Panc1 (cell line): ENCODE data around the gene USP40. TPM values are rescaled to one million over a fixed set of nuclear protein-coding genes. Genes with fewer than 3 reads are reported as not detected.

Source experiments
- ATAC-seq: fragments of 200-7000 bp; cut with Tn5 transposase; 2 replicates; pipeline ENCODE4 v1.9.1; 2020; ENCODE audit warnings: mild to moderate bottlenecking, moderate library complexity
- BruUV-seq: library from RNA; stranded (reverse); fragments of 400-500 nt; replicated peaks from 2 replicates; lab custom pipeline; 2021; lab: Mats Ljungman, UMichigan
- CTCF ChIA-PET: fragments of 300-600 bp; sonication (Branson Sonifier 250); formaldehyde crosslinking; loops from one replicate; lab custom pipeline; 2022; ENCODE audit warnings: antibody characterized with exemption; lab: Charles Lee
- POLR2A ChIA-PET: fragments of 300-600 bp; sonication (Branson Sonifier 250); formaldehyde crosslinking; loops from one replicate; lab custom pipeline; 2022; ENCODE audit warnings: antibody characterized with exemption; lab: Charles Lee
- DNase-seq: peaks from one replicate; pipeline ENCODE4 v3.0.0-alpha.2; 2010; ENCODE audit warnings: low read depth, low spot score
- H3K27ac ChIP-seq: 2 replicates; pipeline ENCODE4 v1.5.1; 2011; ENCODE audit warnings: mild to moderate bottlenecking, low read length, inconsistent platforms
- H3K27me3 ChIP-seq: fragments of 200-500 bp; sonication (Bioruptor generic); 2 replicates; pipeline ENCODE4 v1.6.0; 2014; ENCODE audit warnings: low read length, inconsistent platforms; ENCODE audit not compliant: control insufficient read depth, insufficient read depth
- H3K36me3 ChIP-seq: fragments of 200-500 bp; sonication (Bioruptor generic); 2 replicates; pipeline ENCODE4 v1.5.1; 2014; ENCODE audit warnings: inconsistent platforms, mild to moderate bottlenecking, low read length, moderate library complexity; ENCODE audit not compliant: control insufficient read depth, insufficient read depth
- H3K4me1 ChIP-seq: 2 replicates; pipeline ENCODE4 v1.5.1; 2011; ENCODE audit warnings: inconsistent platforms, mild to moderate bottlenecking, low read length, moderate library complexity; ENCODE audit not compliant: control insufficient read depth, insufficient read depth
- H3K4me3 ChIP-seq, 2 experiments: 2 replicates each; pipeline ENCODE4 v1.5.1; 2011 to 2012; ENCODE audit warnings: low read depth in 2 of 2, low read length in 2 of 2, mild to moderate bottlenecking in 2 of 2, inconsistent platforms in 1 of 2, moderate library complexity in 1 of 2
- H3K9me3 ChIP-seq: fragments of 200-500 bp; sonication (Bioruptor generic); 2 replicates; pipeline ENCODE4 v1.5.1; 2014; ENCODE audit warnings: low read depth, mild to moderate bottlenecking, inconsistent platforms, low read length, moderate library complexity; ENCODE audit not compliant: control insufficient read depth, insufficient read depth
- POLR2AphosphoS5 ChIP-seq: IDR thresholded peaks from 2 replicates; pipeline ENCODE4 v1.6.1; 2012; ENCODE audit warnings: mild to moderate bottlenecking, low read depth, low read length, moderate library complexity
- SIN3A ChIP-seq: IDR thresholded peaks from 2 replicates; pipeline ENCODE4 v1.6.1; 2012; ENCODE audit warnings: low read depth, mild to moderate bottlenecking, low read length, moderate library complexity, borderline replicate concordance; ENCODE audit not compliant: insufficient read depth
- TCF7L2 ChIP-seq: IDR thresholded peaks from 2 replicates; pipeline ENCODE4 v1.6.1; 2011; ENCODE audit warnings: mild to moderate bottlenecking, low read depth, low read length, inconsistent platforms
- in situ Hi-C: cut with HindIII; loops from 2 replicates; pipeline ENCODE4 v1.10.0; 2016; ENCODE audit warnings: low sequenced_read_pairs, low pct_unique_long_range_greater_than_20kb
- intact Hi-C: fragments of 100-400 bp; cut with micrococcal nuclease; formaldehyde crosslinking; loops from one replicate; pipeline ENCODE4 v1.10.0; 2022; ENCODE audit not compliant: unreplicated experiment
- total RNA-seq: library from RNA; stranded (reverse); gene quantifications from one replicate; pipeline ENCODE4 v1.2.1, GENCODE V29; 2021; ENCODE audit not compliant: unreplicated experiment
- TF ChIP-seq, protein P1 (sequence below): fragments of 450-650 bp; IDR thresholded peaks from 2 replicates; pipeline ENCODE4 v1.5.1; 2017; ENCODE audit warnings: mild to moderate bottlenecking
- TF ChIP-seq, protein P2 (sequence below), 2 experiments: IDR thresholded peaks; 2 replicates each; pipeline ENCODE4 v1.6.1; 2011 to 2012; ENCODE audit warnings: low read depth in 2 of 2, control low read depth in 1 of 2, low read length in 1 of 2, mild to moderate bottlenecking in 1 of 2, moderate library complexity in 1 of 2; ENCODE audit not compliant: insufficient read depth in 1 of 2

Gene USP40
- total RNA-seq, 1 experiment from 2014 or later, result 26.6 TPM

DNA sequence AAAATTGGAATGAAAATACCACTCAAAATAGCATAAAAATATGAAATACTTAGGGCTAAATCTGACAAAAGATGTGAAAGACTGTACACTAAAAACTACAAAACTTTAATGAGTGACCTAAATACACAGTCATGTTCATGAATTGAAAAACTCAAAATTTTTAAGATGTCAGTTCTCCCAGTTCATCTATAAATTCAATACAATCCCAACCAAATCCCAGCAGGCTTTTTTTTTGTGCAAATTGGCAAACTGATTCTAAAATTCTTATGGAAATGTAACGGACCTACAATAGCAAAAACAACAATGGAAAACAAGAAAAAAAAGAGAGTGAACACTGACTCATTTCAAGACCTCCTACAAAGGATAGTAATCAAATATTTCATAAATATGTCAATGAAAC is 4.4 kb upstream of the USP40 start:
- BruUV-seq, result no TSS peak
- POLR2A ChIA-PET, result interaction anchor here (0.6 kb wide), 1 partner anchor 216 kb away, joined by 3 read pairs; no protein-coding TSS in a partner anchor

DNA sequence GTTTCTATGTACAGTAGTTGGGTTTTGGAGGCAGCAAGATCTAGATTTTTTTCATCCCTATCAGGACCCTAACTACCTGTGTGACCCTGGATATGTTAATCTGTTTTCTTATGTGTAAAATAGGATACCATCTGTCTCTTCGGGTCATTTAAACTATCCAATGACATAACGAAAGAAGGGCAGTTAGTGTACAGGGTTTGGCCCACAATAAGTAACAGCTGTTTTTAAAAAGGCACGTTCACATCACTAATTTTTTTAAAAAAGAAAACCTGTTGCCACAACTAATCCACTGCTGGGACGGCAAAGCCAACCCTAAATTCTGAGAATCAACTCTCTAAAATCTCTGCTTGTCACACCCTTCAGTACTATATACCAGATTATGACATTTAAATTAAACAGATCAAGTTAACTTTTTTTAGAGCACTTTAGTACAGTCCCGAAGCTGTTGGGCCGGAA is 869 bp downstream of the USP40 start:
- H3K27me3 ChIP-seq, result no peaks in the 10 kb centered on the region
- in situ Hi-C loops, result no loop called here
- TF ChIP-seq TCF7L2 (no peak), POLR2AphosphoS5 (no peak), SIN3A (no peak)
- TF ChIP-seq, protein P1, sequence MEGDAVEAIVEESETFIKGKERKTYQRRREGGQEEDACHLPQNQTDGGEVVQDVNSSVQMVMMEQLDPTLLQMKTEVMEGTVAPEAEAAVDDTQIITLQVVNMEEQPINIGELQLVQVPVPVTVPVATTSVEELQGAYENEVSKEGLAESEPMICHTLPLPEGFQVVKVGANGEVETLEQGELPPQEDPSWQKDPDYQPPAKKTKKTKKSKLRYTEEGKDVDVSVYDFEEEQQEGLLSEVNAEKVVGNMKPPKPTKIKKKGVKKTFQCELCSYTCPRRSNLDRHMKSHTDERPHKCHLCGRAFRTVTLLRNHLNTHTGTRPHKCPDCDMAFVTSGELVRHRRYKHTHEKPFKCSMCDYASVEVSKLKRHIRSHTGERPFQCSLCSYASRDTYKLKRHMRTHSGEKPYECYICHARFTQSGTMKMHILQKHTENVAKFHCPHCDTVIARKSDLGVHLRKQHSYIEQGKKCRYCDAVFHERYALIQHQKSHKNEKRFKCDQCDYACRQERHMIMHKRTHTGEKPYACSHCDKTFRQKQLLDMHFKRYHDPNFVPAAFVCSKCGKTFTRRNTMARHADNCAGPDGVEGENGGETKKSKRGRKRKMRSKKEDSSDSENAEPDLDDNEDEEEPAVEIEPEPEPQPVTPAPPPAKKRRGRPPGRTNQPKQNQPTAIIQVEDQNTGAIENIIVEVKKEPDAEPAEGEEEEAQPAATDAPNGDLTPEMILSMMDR, result no peak
- TF ChIP-seq, protein P2, sequence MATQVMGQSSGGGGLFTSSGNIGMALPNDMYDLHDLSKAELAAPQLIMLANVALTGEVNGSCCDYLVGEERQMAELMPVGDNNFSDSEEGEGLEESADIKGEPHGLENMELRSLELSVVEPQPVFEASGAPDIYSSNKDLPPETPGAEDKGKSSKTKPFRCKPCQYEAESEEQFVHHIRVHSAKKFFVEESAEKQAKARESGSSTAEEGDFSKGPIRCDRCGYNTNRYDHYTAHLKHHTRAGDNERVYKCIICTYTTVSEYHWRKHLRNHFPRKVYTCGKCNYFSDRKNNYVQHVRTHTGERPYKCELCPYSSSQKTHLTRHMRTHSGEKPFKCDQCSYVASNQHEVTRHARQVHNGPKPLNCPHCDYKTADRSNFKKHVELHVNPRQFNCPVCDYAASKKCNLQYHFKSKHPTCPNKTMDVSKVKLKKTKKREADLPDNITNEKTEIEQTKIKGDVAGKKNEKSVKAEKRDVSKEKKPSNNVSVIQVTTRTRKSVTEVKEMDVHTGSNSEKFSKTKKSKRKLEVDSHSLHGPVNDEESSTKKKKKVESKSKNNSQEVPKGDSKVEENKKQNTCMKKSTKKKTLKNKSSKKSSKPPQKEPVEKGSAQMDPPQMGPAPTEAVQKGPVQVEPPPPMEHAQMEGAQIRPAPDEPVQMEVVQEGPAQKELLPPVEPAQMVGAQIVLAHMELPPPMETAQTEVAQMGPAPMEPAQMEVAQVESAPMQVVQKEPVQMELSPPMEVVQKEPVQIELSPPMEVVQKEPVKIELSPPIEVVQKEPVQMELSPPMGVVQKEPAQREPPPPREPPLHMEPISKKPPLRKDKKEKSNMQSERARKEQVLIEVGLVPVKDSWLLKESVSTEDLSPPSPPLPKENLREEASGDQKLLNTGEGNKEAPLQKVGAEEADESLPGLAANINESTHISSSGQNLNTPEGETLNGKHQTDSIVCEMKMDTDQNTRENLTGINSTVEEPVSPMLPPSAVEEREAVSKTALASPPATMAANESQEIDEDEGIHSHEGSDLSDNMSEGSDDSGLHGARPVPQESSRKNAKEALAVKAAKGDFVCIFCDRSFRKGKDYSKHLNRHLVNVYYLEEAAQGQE (IDR thresholded peaks at IDR 0.05; ENCODE audit: insufficient read depth in 1 of 2, low read depth in 2 of 2, low read length in 1 of 2), result no peak
- no TSS peak for BruUV-seq
- H3K4me1 ChIP-seq, result peaks cover 8% of the 10 kb centered on the region
- DNase-seq (peak; percentile 10), ATAC-seq (no peak)
- H3K9me3 ChIP-seq, result no peaks in the 10 kb centered on the region
- H3K27ac ChIP-seq, result peak overlapping the region; percentile 99
- peaks cover 5% of the 10 kb centered on the region; the same call in 1 of the 2 replicates for H3K36me3 ChIP-seq
- intact Hi-C loops, result no loop called here
- H3K4me3 ChIP-seq, result peak overlapping the region; percentile 89 to 93
- CTCF ChIA-PET, result no interaction called here
- POLR2A ChIA-PET, result no interaction called here

More for the DNA sequence above, 4.4 kb upstream of the USP40 start:
- DNase-seq (no peak), ATAC-seq (no peak)
- Histone ChIP-seq H3K27ac (no peak overlapping the region), H3K36me3 (peaks cover 3% of the 10 kb centered on the region; the same call in 1 of the 2 replicates), H3K27me3 (no peaks in the 10 kb centered on the region), H3K4me3 (no peak overlapping the region), H3K9me3 (no peaks in the 10 kb centered on the region), H3K4me1 (no peaks in the 10 kb centered on the region)
- CTCF ChIA-PET, result interaction anchor here (0.7 kb wide), 1 partner anchor 519 kb away, joined by 5 read pairs; no protein-coding TSS in a partner anchor
- TF ChIP-seq SIN3A, result no peak
- TF ChIP-seq TCF7L2, result no peak
- TF ChIP-seq, protein P1, result no peak
- TF ChIP-seq POLR2AphosphoS5, result no peak
- TF ChIP-seq, protein P2 (IDR thresholded peaks at IDR 0.05; ENCODE audit: insufficient read depth in 1 of 2, low read depth in 2 of 2, low read length in 1 of 2), result no peak
- intact Hi-C loops (no loop called here), in situ Hi-C loops (no loop called here)
